ENCODE measurements around the gene PPP2R5C.

GRCh38 chr14:101856536-101856935 is 95.0 kb downstream of the PPP2R5C start:
- TF ChIP-seq CTCF (conservative IDR thresholded peaks at IDR 0.05; ENCODE audit: low read depth, low read length), result no peak
- no peak for TF ChIP-seq FOS (IDR thresholded peaks at IDR 0.05; ENCODE audit: low read depth, low read length)
- TF ChIP-seq SMC3 (IDR thresholded peaks at IDR 0.05; ENCODE audit: low read depth, low read length), result no peak
- no peak for TF ChIP-seq CEBPB (IDR thresholded peaks at IDR 0.05; ENCODE audit: low read depth, low read length)
- TF ChIP-seq MXI1 (IDR thresholded peaks at IDR 0.05; ENCODE audit: borderline replicate concordance, low read depth, low read length), result no peak
- no peak for TF ChIP-seq POLR2A (IDR thresholded peaks at IDR 0.05; ENCODE audit: low read depth, low read length)
- no peak for TF ChIP-seq MAFK (IDR thresholded peaks at IDR 0.05; ENCODE audit: low read depth, low read length)
- TF ChIP-seq RAD21 (IDR thresholded peaks at IDR 0.05; ENCODE audit: low read length), result no peak
- TF ChIP-seq USF2 (IDR thresholded peaks at IDR 0.05; ENCODE audit: low read depth, low read length), result no peak
- TF ChIP-seq, protein P1, sequence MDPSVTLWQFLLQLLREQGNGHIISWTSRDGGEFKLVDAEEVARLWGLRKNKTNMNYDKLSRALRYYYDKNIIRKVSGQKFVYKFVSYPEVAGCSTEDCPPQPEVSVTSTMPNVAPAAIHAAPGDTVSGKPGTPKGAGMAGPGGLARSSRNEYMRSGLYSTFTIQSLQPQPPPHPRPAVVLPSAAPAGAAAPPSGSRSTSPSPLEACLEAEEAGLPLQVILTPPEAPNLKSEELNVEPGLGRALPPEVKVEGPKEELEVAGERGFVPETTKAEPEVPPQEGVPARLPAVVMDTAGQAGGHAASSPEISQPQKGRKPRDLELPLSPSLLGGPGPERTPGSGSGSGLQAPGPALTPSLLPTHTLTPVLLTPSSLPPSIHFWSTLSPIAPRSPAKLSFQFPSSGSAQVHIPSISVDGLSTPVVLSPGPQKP (IDR thresholded peaks at IDR 0.05; ENCODE audit: borderline replicate concordance, low read depth, low read length), result no peak
